GM21576 (cell line): ENCODE results near the gene FGF6.
"Not testable (repeated sequence)": the region's sequence is repeated elsewhere in the genome, so short reads cannot be mapped to it uniquely, and the experiment has no call there.

Experiments used
- ATAC-seq: cut with Tn5 transposase; IDR thresholded peaks from one replicate; pipeline ENCODE4 v1.9.1; 2021; ENCODE audit warnings: mild to moderate bottlenecking, moderate library complexity; ENCODE audit not compliant: unreplicated experiment

FGF6 gene, protein sequence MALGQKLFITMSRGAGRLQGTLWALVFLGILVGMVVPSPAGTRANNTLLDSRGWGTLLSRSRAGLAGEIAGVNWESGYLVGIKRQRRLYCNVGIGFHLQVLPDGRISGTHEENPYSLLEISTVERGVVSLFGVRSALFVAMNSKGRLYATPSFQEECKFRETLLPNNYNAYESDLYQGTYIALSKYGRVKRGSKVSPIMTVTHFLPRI

DNA sequence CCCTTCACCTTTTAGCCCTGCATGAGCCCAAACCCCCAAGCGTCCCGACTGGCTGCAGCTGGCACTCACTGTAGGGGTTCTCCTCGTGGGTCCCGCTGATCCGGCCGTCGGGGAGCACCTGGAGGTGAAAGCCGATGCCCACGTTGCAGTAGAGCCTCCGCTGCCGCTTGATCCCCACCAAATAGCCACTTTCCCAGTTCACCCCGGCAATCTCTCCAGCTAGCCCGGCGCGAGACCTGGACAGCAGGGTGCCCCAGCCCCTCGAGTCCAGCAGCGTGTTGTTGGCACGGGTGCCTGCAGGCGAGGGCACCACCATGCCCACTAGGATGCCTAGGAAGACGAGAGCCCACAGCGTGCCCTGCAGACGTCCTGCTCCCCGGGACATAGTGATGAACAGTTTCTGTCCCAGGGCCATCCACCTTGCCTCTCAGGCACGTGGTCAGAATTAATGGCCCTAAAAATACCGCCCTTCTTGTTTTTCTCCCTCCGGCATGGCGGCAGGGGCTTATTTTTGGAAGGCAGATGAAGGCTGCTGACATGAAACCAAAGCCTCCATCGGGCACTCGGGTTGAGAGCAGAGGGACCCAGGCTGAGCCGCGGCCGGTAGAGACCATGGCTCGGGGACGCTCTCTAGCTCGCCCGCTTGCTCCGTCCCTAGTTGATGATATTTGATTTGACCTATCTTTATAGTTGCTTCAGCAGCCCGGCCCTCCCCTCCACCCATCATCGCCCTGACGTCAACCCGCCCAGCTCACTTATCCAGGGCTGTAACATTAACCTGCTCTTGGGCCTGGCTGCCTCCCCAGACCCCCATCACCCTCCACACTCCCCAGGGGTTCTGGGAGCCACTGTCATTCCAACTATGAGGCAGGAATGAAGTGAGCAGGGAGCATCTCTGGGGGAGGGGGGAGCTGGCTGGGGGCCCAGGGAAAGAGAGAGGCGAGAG, at the start of gene FGF6:
Gene FGF6 (minus strand): TSS at position 660 of the 946 bp plus-strand sequence. CDS start 245 bp downstream, at position 415.
- no peak for ATAC-seq

DNA sequence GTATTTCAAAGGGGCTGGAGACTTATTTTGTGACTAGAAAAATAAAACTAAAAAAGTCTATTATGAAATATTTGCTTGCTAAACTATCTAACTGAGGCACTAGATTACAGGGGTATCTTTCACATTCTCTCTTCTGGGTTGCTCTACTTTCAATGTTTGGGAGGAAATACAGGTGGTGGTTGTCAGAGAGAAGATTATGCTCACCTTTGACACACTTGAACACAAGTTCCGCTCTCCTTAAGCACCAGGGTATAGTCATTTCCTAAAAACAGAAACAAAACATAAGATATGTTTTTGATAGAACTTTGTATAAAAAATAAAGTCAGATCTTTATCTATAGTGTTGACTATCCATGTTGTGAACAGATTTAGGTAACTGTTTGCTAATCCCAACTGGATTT, 45.4 kb upstream of the FGF6 start:
- ATAC-seq = no peak

DNA sequence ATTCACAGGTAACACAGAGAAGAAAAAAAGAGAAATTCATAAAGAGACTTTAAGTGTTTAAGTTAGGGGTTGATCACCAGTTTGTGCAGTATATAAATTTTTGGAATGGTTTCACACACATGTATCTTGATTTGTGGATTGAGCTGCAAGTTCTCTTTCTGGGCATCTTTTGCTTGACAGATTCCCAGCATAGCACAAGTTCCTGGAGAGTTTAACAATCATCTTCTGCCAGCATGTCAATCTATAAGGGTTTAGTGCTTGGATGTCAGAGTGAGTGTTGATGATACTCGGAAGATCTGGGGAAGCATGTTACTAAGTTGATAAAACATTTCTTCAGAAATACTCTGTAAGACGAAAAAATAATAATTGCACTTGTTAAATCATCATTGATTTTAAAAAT, 43.9 kb upstream of the FGF6 start:
- ATAC-seq = no peak

DNA sequence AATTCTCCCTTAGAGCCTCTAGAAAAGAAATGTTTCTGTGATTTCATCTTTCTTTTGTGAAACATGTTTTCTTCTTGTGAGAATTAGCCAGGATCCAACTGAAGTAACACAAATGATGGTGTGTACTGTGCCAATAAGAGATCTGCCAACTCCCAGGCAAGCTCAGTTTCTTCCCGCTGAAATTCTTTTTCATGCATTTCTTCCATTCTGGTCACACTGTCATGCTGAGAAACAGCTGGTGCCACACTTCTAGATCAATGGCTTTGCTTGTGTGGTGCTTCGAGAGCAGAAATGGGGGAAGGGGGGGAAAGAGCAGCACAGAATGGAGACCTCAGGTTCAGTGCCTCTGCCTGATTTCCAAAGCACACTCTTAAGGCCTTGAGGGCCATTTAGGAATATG, 41.4 kb upstream of the FGF6 start:
- ATAC-seq = no peak

DNA sequence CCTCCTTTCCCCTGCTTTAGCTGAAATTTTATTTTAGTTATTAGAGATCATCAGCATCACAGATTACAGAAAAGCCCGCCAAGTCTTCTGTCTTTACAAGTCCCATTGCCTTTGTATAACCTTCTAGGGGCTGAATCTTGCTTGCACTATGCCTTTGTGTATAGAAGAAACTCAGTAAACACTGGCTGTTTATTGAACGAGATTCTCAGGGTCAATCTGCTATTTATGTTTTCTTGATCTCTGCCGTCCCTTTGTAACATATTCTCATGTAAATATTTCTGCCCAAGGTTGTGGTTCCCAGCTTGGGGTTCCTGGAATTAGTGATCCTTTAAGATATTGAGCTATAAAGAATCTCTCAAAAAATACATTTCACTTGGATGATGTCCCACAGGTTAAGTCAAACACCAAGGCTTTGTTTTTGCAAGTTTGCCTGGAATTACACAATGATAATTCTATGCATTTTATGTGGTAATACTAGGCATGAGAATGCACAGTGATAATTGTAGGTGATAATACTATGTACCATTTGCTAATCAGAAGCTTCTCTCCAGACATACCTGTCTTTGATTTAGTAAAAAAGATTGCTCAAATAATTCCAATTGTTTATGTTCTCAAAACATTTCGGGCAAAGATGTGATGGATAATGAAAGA, 40.6 kb upstream of the FGF6 start:
- no peak for ATAC-seq

DNA sequence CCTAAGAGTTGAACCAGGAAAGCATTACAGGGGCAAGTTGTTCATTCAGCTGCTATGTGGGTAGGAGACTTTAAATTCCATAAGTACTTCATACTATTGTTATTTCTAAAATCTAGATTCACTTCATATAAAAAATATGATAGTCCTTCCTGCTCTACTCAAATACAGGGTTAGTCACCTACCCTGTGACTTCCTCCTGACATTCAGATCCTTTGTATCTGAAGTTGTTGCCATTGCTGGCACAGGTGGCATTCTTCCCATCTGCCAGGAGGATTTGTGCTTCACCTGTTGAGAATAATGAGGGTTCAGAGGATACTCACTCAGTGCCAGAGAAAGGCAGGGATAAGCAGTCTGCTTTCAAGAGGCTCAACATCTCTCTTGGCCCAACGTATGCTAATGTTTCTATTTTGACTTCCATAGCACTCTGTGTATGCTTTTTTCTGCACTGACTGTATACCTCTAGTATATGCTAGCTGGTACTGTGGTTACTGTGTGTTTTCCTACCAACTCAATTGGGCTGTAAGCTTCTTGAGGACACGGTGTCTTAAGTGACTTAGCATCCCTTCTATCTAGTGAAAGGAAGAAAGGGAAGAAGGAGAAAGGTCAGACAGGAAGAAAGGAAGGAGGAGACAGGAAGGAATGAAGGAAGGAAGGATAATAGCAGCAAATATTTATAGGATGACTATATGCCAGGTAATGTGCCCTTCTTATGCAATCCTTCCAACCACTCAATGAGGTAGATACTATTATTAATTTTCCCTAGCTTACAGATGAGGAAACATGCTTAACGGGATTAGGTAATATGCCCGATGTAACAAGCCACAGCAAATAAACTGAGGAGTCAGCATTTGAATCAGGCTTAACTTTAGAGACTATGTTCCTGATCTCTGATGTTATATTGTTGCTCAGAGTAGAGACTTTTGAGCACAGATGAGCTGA, 38.5 kb upstream of the FGF6 start:
- no peak for ATAC-seq

DNA sequence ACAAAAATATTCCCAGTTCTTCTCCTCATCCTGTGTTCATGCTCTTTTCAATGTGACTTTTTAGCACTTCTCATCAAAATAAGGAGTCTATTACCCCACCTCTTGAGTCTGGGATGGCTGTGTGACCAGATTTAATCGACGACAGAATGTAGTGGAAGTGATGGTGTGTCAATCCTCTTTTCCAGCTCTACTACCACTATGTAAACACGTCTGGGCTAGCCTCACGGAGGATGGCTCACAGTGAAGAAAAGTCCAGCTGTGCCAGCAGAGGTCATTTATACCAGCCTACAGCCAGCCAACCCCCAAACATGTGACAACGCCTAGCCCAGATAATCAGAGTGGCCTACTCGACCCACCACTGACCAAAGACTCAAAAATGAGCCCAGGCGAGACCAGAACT, 37.3 kb upstream of the FGF6 start:
- ATAC-seq = no peak

DNA sequence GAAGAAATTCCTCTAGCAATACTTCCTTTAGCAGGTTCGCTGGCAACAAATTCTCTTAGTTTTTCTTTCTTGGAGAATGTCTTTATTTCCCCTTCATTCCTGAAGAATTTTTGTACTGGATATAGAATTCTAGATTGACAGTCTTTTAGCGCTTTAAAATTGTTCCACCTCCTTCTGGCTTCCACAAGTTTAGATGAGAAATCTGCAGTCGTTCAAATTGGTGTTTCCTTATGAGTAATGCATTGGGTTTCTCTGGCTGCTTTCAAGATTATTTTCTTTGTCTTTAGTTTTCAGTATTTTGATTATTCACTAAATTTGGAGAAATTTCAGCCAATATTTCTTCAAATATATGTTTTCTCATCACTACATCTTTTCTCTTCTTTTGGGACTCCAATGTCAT, 33.3 kb upstream of the FGF6 start:
- no peak for ATAC-seq

DNA sequence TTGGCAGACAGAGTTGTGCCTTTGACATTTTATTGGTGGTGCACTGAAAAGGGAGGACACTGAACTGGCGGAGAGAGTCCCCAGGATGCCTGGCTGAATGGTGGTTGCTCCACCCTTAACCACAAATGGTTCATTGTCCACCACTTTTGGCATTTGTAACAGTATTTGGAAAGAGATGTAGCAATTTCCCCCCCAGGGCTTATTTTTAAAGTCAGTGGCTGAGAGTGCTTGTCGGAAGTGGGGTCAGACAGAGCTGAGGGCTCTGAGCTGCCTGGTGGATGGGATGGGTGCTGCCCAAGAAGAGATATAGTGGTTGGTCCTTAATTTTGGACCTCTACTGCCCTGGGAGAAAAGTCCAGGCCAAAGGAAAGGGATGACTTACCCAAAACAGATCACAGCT, 31.5 kb upstream of the FGF6 start:
- no peak for ATAC-seq

DNA sequence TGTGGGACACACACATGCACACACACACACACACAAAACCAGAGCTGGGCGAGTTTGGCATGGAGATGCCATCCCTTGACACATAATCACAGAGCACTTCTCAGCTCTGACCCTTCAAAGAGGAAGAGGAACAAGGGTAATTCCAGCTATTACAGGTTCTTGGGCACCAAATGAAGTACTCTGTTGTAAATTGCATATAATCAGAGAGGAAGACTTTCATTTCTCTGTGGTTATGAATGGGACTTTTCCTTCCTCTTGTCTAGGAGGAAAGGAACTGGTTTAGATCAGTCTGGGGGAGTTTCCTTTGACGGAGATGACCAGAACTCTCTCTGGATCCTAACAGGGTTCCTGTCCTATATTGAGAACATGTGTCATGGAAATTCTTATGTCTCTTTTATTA, 26.4 kb upstream of the FGF6 start:
- no peak for ATAC-seq

DNA sequence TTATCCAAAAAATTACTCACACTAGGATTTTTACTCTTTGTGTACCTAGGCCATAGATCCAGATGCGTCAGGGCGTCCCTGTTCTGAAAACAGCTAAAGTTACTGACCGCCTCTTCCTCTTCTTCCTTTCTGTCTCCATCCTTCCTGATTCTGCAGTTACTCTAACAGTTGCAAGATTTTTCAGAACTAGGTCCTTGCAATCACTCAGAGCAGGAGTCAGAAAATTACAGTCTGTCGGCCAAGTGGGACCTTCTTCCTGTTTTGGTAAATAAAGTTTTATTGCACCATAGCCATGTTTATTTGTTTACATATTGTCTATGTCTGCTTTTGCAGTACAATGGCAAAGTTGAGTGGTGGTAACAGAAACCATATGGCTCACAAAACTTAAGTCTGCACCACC, 25.6 kb upstream of the FGF6 start:
- ATAC-seq = no peak

DNA sequence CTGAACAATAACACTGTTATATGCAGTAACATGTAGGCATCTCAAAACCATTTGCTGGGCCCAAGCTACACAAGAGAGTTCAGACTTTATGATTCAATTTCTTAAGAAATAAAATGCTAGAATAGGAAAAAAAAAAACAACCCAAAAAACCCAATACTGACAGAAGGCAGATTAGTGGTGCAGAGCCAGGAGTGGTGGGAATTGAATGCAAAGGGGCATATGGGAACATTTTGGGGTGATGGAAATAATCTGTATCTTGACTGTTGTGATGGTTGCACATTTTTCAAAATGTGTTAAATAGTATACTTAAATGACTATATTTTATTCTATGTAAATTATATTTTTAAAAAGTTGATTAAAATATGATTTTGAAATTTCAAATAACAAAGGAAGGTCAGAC, 23.4 kb upstream of the FGF6 start:
- ATAC-seq = no peak

DNA sequence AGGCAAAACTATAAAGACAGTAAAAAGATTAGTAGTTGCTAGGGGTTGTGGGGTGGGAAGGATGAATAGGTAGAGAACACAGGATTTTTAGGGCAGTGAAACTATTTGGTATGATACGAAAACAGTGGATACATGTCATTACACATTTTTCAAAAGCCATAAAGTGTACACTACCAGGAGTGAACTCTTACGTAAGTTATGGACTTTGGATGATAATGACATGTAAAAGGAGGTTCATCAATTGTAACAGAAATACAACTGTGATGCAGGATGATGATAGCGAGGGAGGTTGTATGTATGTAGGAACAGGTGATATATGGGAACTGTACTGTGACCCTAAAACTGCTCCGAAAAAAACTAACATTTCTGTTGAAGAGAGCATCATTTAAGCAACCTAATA, 15.1 kb upstream of the FGF6 start:
- no peak for ATAC-seq

DNA sequence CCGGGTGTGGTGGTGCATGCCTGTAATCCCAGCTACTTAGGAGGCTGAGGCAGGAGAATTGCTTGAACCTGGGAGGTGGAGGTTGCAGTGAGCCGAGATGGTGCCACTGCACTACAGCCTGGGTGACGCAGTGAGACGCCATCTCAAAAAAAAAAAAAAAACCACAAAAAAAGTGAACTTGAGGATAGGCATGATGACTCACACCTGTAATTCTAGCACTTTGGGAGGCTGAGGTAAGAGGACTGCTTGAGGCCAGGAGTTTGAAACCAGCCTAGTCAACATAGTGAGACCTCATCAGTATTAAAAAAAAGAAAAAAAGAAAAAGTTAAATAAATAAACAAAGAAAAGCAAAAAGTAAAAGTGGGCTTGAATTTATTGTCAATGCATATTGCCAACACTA, 10.2 kb upstream of the FGF6 start:
- ATAC-seq = not testable (repeated sequence)

DNA sequence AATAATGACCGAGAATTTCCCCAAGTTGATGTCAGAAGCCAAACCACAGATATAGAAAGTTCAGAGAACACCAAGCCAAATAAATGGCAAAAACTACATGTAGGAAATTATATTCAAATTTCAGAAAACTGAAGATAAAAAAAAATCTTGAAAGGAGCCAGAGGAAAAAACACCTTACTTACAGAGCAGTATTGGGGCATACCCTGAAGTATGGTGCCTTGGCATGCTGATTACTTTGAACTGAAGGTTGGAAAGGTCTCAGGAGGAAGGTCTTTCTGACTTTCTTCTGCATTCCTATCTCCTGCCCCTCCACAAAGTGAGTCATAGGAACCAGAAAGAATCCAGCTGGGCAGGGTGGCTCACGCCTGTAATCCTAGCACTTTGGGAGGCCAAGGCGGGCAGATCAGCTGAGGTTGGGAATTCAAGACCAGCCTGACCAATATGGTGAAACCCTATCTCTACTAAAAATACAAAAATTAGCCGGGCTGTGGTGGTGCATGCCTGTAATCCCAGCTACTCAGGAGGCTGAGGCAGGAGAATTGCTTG, 8.8 kb upstream of the FGF6 start:
- ATAC-seq = no peak

DNA sequence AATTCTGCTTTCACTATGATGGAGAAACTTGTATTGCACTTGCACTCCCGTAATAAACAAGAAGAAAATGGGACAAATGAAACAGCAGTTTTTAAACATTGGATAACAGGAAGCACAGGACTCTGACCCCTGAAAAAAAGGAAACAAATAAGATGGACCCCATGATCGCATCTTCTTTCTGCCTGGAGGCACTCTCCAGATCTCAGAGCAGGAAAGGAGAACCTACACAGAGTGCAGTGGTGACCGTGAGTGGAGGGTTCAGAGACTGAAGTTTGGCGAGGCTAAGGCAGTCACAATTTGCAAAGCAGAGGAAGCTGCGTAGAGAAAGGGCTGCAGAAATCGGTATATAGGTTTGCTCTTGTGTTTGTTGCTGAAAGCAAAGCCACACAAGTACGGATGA, 6.1 kb upstream of the FGF6 start:
- ATAC-seq = no peak

DNA sequence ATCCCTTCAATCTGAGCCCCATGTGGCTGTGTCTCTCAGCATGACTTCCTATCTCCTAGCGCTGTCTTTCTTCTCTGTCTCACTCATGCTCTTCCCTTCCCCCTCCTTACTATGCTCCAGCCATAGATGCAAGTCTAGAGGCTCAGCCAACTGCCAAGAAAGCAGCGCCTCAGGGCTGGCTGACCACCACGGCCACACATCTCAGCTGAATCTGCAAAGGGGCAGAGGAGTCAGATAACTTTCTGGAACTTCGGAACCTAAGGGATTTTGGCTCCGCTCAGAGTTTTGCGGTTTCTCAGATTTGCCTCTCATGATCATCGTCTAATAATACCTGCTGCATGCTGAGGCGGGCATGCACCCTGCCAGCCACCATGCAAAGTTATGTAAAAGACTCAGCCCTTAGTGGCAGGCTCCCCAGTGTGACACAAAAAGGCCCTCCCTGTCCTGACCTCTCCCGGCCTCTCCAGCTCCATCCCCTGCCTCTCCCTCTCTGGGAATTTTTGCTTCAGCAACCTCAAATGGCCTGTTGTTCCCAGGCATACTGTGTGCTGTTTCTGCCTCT, 5.0 kb upstream of the FGF6 start:
- no peak for ATAC-seq

DNA sequence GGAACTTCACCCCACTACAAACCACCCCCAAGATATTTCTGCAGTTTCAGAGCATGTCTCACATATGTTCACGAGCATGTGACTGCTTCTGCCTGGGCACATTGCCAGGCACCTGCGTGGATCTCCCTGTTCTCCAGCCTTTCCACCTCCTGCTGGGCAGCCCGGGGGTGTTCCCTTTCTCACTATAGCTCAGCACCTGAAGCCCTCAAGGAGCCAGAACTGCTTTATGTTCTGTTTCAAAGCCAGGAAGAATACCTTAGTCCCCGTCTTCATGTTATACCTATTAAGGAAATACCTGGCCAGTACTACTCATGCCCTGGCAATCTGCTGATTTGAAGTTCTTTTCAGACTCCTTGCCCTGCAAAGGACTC, 4.2 kb upstream of the FGF6 start:
- ATAC-seq = no peak

DNA sequence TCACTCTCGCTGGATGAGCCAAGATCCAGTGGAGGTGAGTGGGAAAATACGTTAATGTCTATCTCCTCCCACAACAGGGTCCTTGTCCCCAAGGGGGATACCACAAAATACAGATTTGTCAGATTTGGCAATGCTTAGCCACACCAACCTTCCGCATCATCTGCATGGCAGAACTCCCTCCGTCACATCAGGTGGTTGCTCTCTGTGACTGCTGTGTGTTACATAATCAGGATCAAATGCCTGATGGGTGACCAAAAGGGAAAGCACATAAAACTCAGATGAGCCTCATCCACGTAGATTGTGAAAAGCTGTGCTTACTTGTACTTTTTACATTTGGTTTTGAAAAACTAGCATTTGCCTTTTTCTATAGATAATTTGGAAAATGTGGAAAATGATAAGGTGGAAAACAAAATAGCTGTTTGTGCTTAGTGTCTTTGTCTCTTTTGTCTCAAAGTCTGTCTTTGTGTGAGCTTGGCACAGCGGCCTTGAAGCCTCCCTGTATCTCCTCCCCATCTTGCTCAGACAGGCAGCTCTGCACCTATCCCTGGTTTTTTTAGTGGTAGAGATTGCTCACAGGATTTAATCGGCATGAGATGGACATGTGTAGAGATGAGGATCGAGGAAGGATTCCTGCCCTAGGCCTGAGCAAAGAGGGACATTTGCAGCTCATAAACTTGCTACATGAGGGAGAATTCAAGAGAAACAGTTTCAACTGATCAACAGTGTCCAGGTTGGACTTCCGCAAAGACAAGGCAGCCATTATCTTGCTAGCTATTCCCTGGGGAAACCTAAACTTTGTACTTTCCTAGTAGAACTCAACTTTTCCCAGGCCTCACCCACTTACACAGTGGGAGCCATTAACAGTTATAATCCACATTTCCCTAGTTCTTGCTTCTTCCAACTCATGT, 3.6 kb upstream of the FGF6 start:
- ATAC-seq = no peak
